K562 (cell line): Measurements from ENCODE around the gene SPINT1.

ENCODE experiments used
- ATF2 ChIP-seq: sonication (generic); formaldehyde crosslinking; IDR thresholded peaks from 2 replicates; pipeline ENCODE4 v1.8.1; 2022; ENCODE audit warnings: missing genetic modification reagents
- HNRNPL ChIP-seq: fragments of 200-400 bp; formaldehyde crosslinking; IDR thresholded peaks from 2 replicates; pipeline ENCODE4 v1.6.1; 2017; ENCODE audit warnings: low read depth, mild to moderate bottlenecking, low read length
- IFI16 ChIP-seq: fragments of 250-450 bp; sonication (Bioruptor Pico); IDR thresholded peaks from 2 replicates; pipeline ENCODE4 v2.1.2; 2022; ENCODE audit warnings: mild to moderate bottlenecking, inconsistent platforms
- MXD1 ChIP-seq: fragments of 250-450 bp; sonication (Bioruptor Pico); IDR thresholded peaks from 2 replicates; pipeline ENCODE4 v1.8.0; 2021; ENCODE audit warnings: borderline replicate concordance, mild to moderate bottlenecking, moderate library complexity; ENCODE audit not compliant: poor library complexity, severe bottlenecking
- NFIX ChIP-seq: fragments of 250-450 bp; sonication (Bioruptor Pico); IDR thresholded peaks from 2 replicates; pipeline ENCODE4 v1.4.0; 2020; ENCODE audit warnings: low read depth, mild to moderate bottlenecking, moderate library complexity
- POLR2A ChIP-seq: fragments of 450-650 bp; conservative IDR thresholded peaks from 2 replicates; pipeline ENCODE4 v1.6.1; 2016
- RAD21 ChIP-seq, 2 experiments: fragments of 250-450 bp in 1 of 2; fragments of 450-650 bp in 1 of 2; sonication (Bioruptor Pico) in 1 of 2; formaldehyde crosslinking in 1 of 2; IDR thresholded peaks in 1 of 2; conservative IDR thresholded peaks in 1 of 2; 2 replicates each; pipeline versions ENCODE4 v1.4.0 to v1.8.0; 2020 to 2022; ENCODE audit warnings: mild to moderate bottlenecking in 2 of 2, moderate library complexity in 1 of 2
- SMARCA5 ChIP-seq: fragments of 450-650 bp; IDR thresholded peaks from 2 replicates; pipeline ENCODE4 v1.6.1; 2016
- TAF7 ChIP-seq: fragments of 450-650 bp; IDR thresholded peaks from 2 replicates; pipeline ENCODE4 v1.6.1; 2016; ENCODE audit warnings: missing genetic modification characterization, missing compliant biosample characterization
- ZBTB5 ChIP-seq: fragments of 450-650 bp; IDR thresholded peaks from 2 replicates; pipeline ENCODE4 v1.6.1; 2017; ENCODE audit warnings: antibody characterized with exemption
- ZNF184 ChIP-seq: sonication (generic); formaldehyde crosslinking; IDR thresholded peaks from 2 replicates; pipeline ENCODE4 v1.5.0; 2020; ENCODE audit warnings: missing genetic modification reagents

GRCh38 chr15:40892447-40893012 lies 48.7 kb downstream of the SPINT1 start:
- TF ChIP-seq IFI16 (CRISPR knock-in tag) (no peak), POLR2A (no peak), SMARCA5 (no peak), ZNF184 (no peak), RAD21 (CRISPR knock-in tag; conservative IDR thresholded peaks at IDR 0.05 in 1 of 2, IDR thresholded peaks at IDR 0.05 in 1 of 2) (no peak), ZBTB5 (no peak), HNRNPL (no peak), TAF7 (tag) (no peak), ATF2 (CRISPR knock-in tag) (no peak), NFIX (no peak), MXD1 (no peak)
